Body of pancreas (tissue), 4 donors: ENCODE results near the gene PRDM15. TPM values are rescaled to one million over a fixed set of nuclear protein-coding genes. Genes with fewer than 3 reads are reported as not detected.

Experiments
- ATAC-seq: fragments of 150-250 bp; one replicate; pipeline ENCODE4 v1.9.1; 2016
- DNase-seq, 4 donors: peaks; one replicate each; pipeline ENCODE4 v3.0.0-alpha.2; 2019
- H3K27ac ChIP-seq, 4 donors: fragments of 200-600 bp; sonication (generic); 1 replicate in 3 of 4; 2 replicates in 1 of 4; pipeline versions ENCODE4 v1.5.1 to v1.6.1; 2016 to 2019; ENCODE audit warnings: mild to moderate bottlenecking in 1 of 4, mixed read lengths in 1 of 4, moderate library complexity in 1 of 4
- H3K27me3 ChIP-seq, 2 donors: fragments of 200-600 bp; sonication (generic); one replicate each; pipeline ENCODE4 v1.6.0; 2016; ENCODE audit warnings: mild to moderate bottlenecking in 1 of 2
- H3K36me3 ChIP-seq, 2 donors: fragments of 200-600 bp; sonication (generic); replicated peaks in 1 of 2; 2 replicates each; pipeline ENCODE4 v1.5.1; 2016; ENCODE audit warnings: low read depth in 2 of 2; ENCODE audit not compliant: insufficient read depth in 1 of 2
- H3K4me1 ChIP-seq: fragments of 200-600 bp; sonication (generic); one replicate; pipeline ENCODE4 v1.6.0; 2016
- H3K4me3 ChIP-seq, 2 donors: fragments of 200-600 bp; sonication (generic); 1 replicate in 1 of 2; 2 replicates in 1 of 2; pipeline ENCODE4 v1.5.1; 2016 to 2019
- H3K9me3 ChIP-seq, 3 donors: fragments of 200-600 bp; sonication (generic); 1 replicate in 2 of 3; 2 replicates in 1 of 3; pipeline ENCODE4 v1.5.1; 2016
- POLR2A ChIP-seq, 3 donors: fragments of 450-650 bp; IDR thresholded peaks; one replicate each; pipeline ENCODE4 v1.6.1; 2016; ENCODE audit warnings: antibody characterized with exemption in 3 of 3, mild to moderate bottlenecking in 2 of 3
- WGBS, 2 donors: methylation state at CpG; one replicate each; pipeline ENCODE4 v1.1.5; 2017; 5-methylcytosine and 5-hydroxymethylcytosine counted together
- intact Hi-C: fragments of 100-400 bp; cut with DNase I; formaldehyde crosslinking; loops from one replicate; pipeline ENCODE4 v1.15.1; 2023
- total RNA-seq, 2 donors: library from RNA; depleted of rRNA; stranded (reverse); fragments of >200 nt; gene quantifications; one replicate each; pipeline ENCODE4 v1.1.0, GENCODE V29; 2016
- TF ChIP-seq, protein P1 (sequence below), 7 experiments: fragments of 450-650 bp in 4 of 7; fragments of 200-600 bp in 3 of 7; sonication (generic) in 3 of 7; IDR thresholded peaks; one replicate each; pipeline ENCODE4 v1.5.1; 2016 to 2019; ENCODE audit warnings: antibody characterized with exemption in 7 of 7

The PRDM15 gene
- total RNA-seq, 2 donors from 2014 or later: 3.1 to 6.9 TPM

DNA sequence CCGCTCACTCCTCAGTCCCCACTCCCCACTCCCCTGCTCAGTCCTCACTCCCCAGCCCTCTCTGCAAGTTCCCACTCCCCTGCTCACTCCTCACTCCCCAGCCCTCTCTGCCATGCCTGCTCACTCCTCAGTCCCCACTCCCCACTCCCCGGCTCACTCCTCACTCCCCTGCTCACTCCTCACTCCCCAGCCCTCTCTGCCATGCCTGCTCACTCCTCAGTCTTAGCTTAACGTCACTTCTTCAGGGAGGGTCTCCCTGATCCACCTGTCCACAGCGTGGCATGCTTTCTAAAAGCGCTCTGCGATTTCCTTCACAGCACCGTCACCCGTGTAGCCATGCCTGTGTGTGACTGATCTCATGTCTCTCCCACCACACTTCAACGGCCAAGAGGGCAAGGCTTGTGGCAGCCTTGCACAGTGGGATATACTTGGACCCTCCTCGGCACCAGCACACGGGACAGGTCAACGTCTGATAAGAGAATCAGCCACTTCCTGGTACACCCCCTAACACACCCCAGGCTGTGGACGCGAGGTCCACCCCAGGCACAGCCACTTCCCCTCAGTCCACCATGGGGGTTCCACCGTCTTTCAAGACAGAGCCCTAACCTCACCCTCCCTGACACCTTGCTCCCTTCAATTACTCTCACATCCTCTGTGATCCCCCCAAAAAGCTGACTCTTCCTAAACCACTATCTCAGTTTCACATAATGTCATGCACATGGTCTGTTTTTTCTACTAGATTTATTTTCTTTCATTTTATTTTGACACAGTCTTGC is 14.0 kb downstream of the PRDM15 start:
- Histone ChIP-seq H3K4me1 (peaks cover 22% of the 10 kb centered on the region), H3K4me3 (no peak overlapping the region), H3K27ac (no peak overlapping the region), H3K9me3 (no peaks in the 10 kb centered on the region), H3K36me3 (no peaks in the 10 kb centered on the region), H3K27me3 (no peaks in the 10 kb centered on the region)
- 81 to 82% methylated on average over 15 of the region's 15 CpGs for WGBS, 2 donors
- ATAC-seq (no peak), DNase-seq (no peak)
- TF ChIP-seq POLR2A (IDR thresholded peaks at IDR 0.05): no peak
- TF ChIP-seq, protein P1, sequence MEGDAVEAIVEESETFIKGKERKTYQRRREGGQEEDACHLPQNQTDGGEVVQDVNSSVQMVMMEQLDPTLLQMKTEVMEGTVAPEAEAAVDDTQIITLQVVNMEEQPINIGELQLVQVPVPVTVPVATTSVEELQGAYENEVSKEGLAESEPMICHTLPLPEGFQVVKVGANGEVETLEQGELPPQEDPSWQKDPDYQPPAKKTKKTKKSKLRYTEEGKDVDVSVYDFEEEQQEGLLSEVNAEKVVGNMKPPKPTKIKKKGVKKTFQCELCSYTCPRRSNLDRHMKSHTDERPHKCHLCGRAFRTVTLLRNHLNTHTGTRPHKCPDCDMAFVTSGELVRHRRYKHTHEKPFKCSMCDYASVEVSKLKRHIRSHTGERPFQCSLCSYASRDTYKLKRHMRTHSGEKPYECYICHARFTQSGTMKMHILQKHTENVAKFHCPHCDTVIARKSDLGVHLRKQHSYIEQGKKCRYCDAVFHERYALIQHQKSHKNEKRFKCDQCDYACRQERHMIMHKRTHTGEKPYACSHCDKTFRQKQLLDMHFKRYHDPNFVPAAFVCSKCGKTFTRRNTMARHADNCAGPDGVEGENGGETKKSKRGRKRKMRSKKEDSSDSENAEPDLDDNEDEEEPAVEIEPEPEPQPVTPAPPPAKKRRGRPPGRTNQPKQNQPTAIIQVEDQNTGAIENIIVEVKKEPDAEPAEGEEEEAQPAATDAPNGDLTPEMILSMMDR (IDR thresholded peaks at IDR 0.05): no peak
- intact Hi-C loops: no loop called here

DNA sequence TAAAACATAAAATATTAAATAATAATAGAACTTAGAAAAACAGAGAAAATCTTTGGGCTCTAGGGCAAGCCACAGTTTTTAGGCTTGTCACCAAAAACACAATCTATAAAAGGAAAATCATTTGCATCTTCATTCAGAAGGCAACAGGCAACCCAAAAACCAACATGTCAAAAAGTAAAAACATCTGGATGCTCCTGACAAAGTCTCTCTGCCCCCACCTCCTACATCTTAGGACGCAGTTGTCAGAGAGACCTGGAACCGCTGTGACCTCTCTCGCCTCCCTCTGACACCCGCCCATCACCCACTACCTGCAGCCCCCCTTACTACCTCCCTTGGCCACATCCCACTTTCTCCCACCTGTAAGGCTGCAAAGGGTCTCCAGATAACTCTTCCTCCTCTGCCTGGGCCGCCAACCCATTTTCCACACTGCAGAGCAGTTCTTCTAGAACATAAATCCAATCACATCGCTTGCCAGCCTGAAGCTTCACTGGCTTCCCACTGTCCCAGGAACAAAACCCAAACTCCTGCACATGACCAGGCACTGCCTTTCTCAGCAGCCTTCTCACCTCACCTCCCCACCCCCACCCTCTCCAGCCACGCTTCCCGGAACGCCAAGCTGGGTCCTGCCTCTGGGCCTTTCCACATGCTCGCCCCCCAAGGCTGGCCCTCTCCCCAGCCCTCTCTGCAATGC is 14.7 kb downstream of the PRDM15 start:
- no peaks in the 10 kb centered on the region for H3K27me3 ChIP-seq
- TF ChIP-seq, protein P1 (IDR thresholded peaks at IDR 0.05): no peak
- TF ChIP-seq POLR2A (IDR thresholded peaks at IDR 0.05): no peak
- intact Hi-C loops: no loop called here
- WGBS, 2 donors: 94 to 96% methylated on average over 10 of the region's 10 CpGs
- no peaks in the 10 kb centered on the region for H3K36me3 ChIP-seq
- no peaks in the 10 kb centered on the region for H3K9me3 ChIP-seq
- DNase-seq (no peak), ATAC-seq (no peak)
- H3K4me3 ChIP-seq: no peak overlapping the region
- H3K27ac ChIP-seq: no peak overlapping the region
- H3K4me1 ChIP-seq: peaks cover 22% of the 10 kb centered on the region

DNA sequence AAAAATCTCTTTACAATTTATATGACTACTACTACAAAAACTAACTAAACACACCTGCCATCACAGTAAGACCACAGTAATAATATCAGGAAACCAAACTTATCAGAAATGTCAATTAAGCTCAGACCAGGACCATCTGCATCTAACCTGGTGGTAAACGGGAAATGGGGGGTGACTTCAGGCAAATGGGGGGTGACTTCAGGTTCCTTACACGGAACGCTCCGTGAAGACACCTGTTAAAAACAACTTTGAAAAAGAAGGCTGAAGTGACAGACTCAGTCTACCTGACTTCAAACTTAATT is 15.8 kb downstream of the PRDM15 start:
- no peaks in the 10 kb centered on the region for H3K27me3 ChIP-seq
- ATAC-seq (no peak), DNase-seq (no peak)
- WGBS, 2 donors: 78 to 84% methylated on average over 4 of the region's 4 CpGs
- no peak for TF ChIP-seq POLR2A (IDR thresholded peaks at IDR 0.05)
- TF ChIP-seq, protein P1 (IDR thresholded peaks at IDR 0.05): no peak
- no peaks in the 10 kb centered on the region for H3K36me3 ChIP-seq
- no peak overlapping the region for H3K27ac ChIP-seq
- intact Hi-C loops: no loop called here
- H3K4me3 ChIP-seq: no peak overlapping the region
- H3K9me3 ChIP-seq: no peaks in the 10 kb centered on the region
- H3K4me1 ChIP-seq: peaks cover 22% of the 10 kb centered on the region

DNA sequence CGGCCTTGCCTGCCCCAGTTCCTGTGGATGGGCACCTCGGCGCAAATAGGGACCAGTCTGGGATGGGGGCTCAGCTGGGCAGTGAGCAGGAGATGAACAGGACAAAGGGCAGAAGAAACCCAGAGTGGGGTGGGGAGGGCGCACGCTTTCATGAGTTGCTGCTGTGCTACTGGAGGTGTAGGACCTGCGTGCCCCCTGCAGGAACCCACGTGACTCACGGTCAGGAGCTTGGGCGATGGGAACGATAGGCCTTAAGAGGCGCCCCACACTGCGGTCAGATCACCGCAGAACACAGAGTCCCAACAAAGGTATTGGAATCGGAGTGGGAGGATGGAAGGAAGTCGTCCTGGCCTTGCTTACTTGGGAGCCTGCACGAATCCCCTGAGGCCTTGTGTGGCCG is 17.2 kb downstream of the PRDM15 start:
- no peak for ATAC-seq
- Histone ChIP-seq H3K27me3 (no peaks in the 10 kb centered on the region), H3K4me1 (peaks cover 19% of the 10 kb centered on the region), H3K27ac (no peak overlapping the region), H3K9me3 (no peaks in the 10 kb centered on the region), H3K4me3 (no peak overlapping the region), H3K36me3 (no peaks in the 10 kb centered on the region)
- intact Hi-C loops: no loop called here
- WGBS, 2 donors: 94 to 95% methylated on average over 15 to 17 of the region's 17 CpGs
- no peak for DNase-seq
- TF ChIP-seq, protein P1 (IDR thresholded peaks at IDR 0.05): no peak
- no peak for TF ChIP-seq POLR2A (IDR thresholded peaks at IDR 0.05)
